ENCODE data around the gene TTBK2.

TTBK2 gene

DNA sequence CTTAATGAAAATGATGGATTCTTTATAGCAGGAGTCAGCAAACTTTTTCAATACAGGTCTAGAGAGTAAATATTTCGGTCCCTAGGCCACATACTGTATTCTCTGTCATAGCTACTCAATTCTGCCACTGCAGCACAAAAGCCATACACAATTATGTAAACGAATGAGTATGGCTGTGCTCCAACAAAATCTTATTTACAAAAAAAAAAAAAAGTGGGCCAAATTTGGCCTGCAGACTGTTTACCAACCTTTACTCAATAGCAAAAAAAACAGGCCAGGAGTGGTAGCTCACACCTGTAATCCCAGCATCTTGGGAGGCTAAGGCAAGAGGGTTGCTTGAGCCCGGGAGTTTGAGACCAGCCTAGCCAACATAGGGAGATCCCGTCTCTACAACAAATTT lies 41.1 kb downstream of the TTBK2 start:
- no peak for DNase-seq (ENCODE audit: low read depth in 1 of 2, low spot score in 1 of 2)
- TF ChIP-seq SPI1 (IDR thresholded peaks at IDR 0.05; ENCODE audit: borderline replicate concordance, low read depth) (no peak), POLR2AphosphoS5 (IDR thresholded peaks at IDR 0.05; ENCODE audit: low read depth) (no peak), GABPA (IDR thresholded peaks at IDR 0.05; ENCODE audit: low read depth) (no peak)
- TF ChIP-seq, protein P1, sequence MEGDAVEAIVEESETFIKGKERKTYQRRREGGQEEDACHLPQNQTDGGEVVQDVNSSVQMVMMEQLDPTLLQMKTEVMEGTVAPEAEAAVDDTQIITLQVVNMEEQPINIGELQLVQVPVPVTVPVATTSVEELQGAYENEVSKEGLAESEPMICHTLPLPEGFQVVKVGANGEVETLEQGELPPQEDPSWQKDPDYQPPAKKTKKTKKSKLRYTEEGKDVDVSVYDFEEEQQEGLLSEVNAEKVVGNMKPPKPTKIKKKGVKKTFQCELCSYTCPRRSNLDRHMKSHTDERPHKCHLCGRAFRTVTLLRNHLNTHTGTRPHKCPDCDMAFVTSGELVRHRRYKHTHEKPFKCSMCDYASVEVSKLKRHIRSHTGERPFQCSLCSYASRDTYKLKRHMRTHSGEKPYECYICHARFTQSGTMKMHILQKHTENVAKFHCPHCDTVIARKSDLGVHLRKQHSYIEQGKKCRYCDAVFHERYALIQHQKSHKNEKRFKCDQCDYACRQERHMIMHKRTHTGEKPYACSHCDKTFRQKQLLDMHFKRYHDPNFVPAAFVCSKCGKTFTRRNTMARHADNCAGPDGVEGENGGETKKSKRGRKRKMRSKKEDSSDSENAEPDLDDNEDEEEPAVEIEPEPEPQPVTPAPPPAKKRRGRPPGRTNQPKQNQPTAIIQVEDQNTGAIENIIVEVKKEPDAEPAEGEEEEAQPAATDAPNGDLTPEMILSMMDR (IDR thresholded peaks at IDR 0.05; ENCODE audit: insufficient read depth, low read length): no peak
- TF ChIP-seq, protein P2, sequence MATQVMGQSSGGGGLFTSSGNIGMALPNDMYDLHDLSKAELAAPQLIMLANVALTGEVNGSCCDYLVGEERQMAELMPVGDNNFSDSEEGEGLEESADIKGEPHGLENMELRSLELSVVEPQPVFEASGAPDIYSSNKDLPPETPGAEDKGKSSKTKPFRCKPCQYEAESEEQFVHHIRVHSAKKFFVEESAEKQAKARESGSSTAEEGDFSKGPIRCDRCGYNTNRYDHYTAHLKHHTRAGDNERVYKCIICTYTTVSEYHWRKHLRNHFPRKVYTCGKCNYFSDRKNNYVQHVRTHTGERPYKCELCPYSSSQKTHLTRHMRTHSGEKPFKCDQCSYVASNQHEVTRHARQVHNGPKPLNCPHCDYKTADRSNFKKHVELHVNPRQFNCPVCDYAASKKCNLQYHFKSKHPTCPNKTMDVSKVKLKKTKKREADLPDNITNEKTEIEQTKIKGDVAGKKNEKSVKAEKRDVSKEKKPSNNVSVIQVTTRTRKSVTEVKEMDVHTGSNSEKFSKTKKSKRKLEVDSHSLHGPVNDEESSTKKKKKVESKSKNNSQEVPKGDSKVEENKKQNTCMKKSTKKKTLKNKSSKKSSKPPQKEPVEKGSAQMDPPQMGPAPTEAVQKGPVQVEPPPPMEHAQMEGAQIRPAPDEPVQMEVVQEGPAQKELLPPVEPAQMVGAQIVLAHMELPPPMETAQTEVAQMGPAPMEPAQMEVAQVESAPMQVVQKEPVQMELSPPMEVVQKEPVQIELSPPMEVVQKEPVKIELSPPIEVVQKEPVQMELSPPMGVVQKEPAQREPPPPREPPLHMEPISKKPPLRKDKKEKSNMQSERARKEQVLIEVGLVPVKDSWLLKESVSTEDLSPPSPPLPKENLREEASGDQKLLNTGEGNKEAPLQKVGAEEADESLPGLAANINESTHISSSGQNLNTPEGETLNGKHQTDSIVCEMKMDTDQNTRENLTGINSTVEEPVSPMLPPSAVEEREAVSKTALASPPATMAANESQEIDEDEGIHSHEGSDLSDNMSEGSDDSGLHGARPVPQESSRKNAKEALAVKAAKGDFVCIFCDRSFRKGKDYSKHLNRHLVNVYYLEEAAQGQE (IDR thresholded peaks at IDR 0.05; ENCODE audit: insufficient replicate concordance, low read depth): no peak

DNA sequence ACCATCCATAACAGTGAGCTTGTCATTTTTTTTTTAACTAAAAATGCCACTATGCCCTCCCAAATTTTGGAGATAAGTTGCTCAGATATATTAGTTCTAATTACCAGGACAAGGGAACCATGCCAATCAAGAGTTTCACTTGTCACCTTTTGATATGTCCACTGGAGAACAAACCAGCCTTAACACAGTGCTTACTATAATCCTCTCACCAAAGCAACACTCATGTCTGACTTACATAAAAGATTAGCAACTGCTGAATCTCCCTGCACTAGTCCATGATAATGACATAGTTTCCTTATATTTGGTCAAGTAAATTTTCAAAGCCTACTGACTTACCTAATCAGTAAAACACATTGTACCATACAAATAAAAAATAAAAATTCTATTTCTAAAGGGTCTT lies 44.4 kb downstream of the TTBK2 start:
- no peaks in the 10 kb centered on the region for H3K27me3 ChIP-seq (ENCODE audit: insufficient read depth, poor library complexity, severe bottlenecking)
- DNase-seq (ENCODE audit: low read depth in 1 of 2, low spot score in 1 of 2): no peak
- no peak overlapping the region for H3K4me3 ChIP-seq (replicated peaks; ENCODE audit: insufficient read depth, low read length)
- TF ChIP-seq SPI1 (IDR thresholded peaks at IDR 0.05; ENCODE audit: borderline replicate concordance, low read depth) (no peak), GABPA (IDR thresholded peaks at IDR 0.05; ENCODE audit: low read depth) (no peak)
- TF ChIP-seq, protein P1 (IDR thresholded peaks at IDR 0.05; ENCODE audit: insufficient read depth, low read length): no peak
- no peak overlapping the region for H3K27ac ChIP-seq (replicated peaks)

More for the DNA sequence above, 41.1 kb downstream of the TTBK2 start:
- Histone ChIP-seq H3K27ac (replicated peaks) (no peak overlapping the region), H3K4me3 (replicated peaks; ENCODE audit: insufficient read depth, low read length) (no peak overlapping the region), H3K27me3 (ENCODE audit: insufficient read depth, poor library complexity, severe bottlenecking) (no peaks in the 10 kb centered on the region)

DNA sequence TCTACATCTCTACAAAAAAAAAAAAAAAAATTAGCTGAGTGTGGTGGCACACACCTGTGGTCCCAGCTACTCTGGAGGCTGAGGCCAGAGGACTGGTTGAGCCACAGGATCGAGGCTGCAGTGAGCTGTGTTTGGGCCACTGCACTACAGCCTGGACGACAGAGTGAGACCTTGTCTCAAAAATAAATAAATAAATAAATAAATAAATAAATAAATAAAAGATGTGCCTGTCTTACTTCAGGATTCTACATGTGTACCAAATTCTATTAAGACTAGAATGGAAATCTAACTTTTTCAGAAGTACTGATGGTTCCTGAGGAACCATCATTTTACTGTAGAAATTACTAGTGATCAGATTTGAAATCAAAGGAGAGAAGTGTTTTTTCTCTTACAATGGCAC lies 51.9 kb downstream of the TTBK2 start:
- no peak for TF ChIP-seq POLR2AphosphoS5 (IDR thresholded peaks at IDR 0.05; ENCODE audit: low read depth)
- TF ChIP-seq GABPA (IDR thresholded peaks at IDR 0.05; ENCODE audit: low read depth): no peak
- no peak for TF ChIP-seq SPI1 (IDR thresholded peaks at IDR 0.05; ENCODE audit: borderline replicate concordance, low read depth)
- TF ChIP-seq, protein P1 (IDR thresholded peaks at IDR 0.05; ENCODE audit: insufficient read depth, low read length): no peak
- TF ChIP-seq, protein P2 (IDR thresholded peaks at IDR 0.05; ENCODE audit: insufficient replicate concordance, low read depth): no peak
- H3K4me3 ChIP-seq (replicated peaks; ENCODE audit: insufficient read depth, low read length): no peak overlapping the region
- no peak overlapping the region for H3K27ac ChIP-seq (replicated peaks)
- DNase-seq (ENCODE audit: low read depth in 1 of 2, low spot score in 1 of 2): no peak
- no peaks in the 10 kb centered on the region for H3K27me3 ChIP-seq (ENCODE audit: insufficient read depth, poor library complexity, severe bottlenecking)

DNA sequence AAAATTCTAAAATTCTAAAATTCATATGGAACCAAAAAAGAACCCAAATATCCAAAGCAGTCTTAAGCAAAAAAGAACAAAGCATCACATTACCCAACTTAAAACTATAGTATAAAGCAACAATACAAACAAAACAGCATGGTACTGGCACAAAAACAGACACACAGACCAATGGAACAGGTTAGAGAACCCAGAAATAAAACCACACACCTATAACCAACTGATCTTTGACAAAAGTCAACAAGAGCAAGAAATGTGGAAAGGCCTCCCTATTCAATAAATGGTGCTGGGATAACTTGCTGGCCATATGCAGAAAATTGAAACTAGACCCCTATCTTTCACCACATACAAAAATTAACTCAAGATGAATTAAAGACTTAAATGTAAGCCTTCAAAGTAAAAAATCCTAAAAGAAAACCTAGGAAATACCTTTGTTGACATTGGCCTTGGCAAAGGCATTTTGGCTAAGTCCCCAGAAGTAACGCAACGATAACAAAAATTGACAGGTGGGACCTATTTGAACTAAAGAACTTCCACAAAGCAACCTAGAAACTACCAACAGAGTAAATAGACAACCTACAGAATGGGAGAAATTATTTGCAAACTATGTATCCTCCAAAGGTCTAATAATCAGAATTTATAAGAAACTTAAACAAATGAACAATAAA lies 56.9 kb downstream of the TTBK2 start:
- H3K27me3 ChIP-seq (ENCODE audit: insufficient read depth, poor library complexity, severe bottlenecking): no peaks in the 10 kb centered on the region
- H3K4me3 ChIP-seq (replicated peaks; ENCODE audit: insufficient read depth, low read length): no peak overlapping the region
- DNase-seq (ENCODE audit: low read depth in 1 of 2, low spot score in 1 of 2): no peak
- TF ChIP-seq SPI1 (IDR thresholded peaks at IDR 0.05; ENCODE audit: borderline replicate concordance, low read depth): no peak
- no peak for TF ChIP-seq GABPA (IDR thresholded peaks at IDR 0.05; ENCODE audit: low read depth)
- no peak for TF ChIP-seq POLR2AphosphoS5 (IDR thresholded peaks at IDR 0.05; ENCODE audit: low read depth)
- TF ChIP-seq, protein P1 (IDR thresholded peaks at IDR 0.05; ENCODE audit: insufficient read depth, low read length): no peak
- TF ChIP-seq, protein P2 (IDR thresholded peaks at IDR 0.05; ENCODE audit: insufficient replicate concordance, low read depth): no peak
- H3K27ac ChIP-seq (replicated peaks): no peak overlapping the region
